ENCODE data around the gene ARHGAP25. TPM values are rescaled to one million over a fixed set of nuclear protein-coding genes. Genes with fewer than 3 reads are reported as not detected.
A peak's percentile ranks its signal among the peaks of the same experiment; 100 is the strongest.

Gene ARHGAP25
- total and polyA plus RNA-seq, 2 of the 4 experiments (the other 2 are of a cell fraction): 0.29 to 0.36 TPM

DNA sequence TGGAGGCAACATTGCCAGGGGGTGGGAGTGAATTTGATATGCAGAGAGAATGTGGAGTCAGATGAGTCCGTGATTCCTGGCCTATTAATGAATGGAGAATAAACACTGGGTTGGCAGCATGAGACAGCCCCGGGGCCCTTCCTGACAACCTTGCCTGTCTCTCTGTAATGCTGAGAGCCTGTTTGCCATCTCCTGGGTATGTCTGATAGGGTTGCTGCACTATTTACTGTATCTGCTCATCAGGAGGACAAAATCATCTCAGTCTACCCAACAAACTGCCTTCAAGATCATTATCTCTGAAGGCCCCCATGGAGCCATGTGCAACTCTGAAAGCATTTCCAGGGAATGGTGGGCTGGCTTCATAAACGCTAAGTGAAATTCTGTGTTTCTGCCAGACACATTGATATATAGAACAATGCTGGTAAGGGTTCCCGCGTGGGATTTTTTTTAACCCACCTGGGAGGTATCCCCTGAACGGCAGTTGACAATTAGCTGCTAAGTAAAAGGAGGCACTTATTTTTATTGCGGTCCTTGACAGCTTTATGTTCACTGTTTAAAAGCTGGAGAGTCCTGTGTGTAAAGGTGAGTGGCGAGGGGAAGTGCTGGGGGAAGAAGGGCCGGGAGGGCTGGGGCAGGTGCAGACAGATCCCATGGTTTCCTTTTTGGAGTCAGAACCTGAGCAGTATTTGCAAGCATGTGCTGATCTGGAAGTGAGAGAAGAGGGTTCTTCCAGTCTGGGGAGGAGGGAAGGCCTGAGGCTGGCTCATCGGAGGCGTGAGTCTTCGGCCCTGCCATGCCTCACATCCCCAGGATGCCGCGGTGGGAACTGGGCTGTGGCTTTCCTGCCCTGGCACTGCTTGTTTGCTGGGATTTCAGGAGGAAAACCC, 64.8 kb downstream of the ARHGAP25 start:
- dilution Hi-C loops (cut with HindIII; ENCODE audit: low sequenced_read_pairs, unreplicated experiment): no loop called here
- Histone ChIP-seq H3K79me1 (ENCODE audit: low read depth in 1 of 2, low read length in 2 of 2) (no peaks in the 10 kb centered on the region), H2AK9ac (replicated peaks; ENCODE audit: low read depth, low read length, poor library complexity) (no peak overlapping the region), H3K23ac (ENCODE audit: low read depth, low read length) (no peak overlapping the region), H4K91ac (ENCODE audit: insufficient read depth, low read depth, low read length) (no peak overlapping the region), H4K5ac (ENCODE audit: low read depth, low read length) (no peak overlapping the region), H2AK5ac (ENCODE audit: low read depth, low read length) (0 out of 2 replicates have a peak overlapping the region, but pooled peaks have one; percentile 15), H3K27me3 (ENCODE audit: control insufficient read depth, insufficient read depth, low read length) (peaks cover 5% of the 10 kb centered on the region), H2BK20ac (ENCODE audit: low read depth, low read length) (no peak overlapping the region), H3K9me3 (ENCODE audit: control insufficient read depth, insufficient read depth, low read length) (no peaks in the 10 kb centered on the region), H2AFZ (replicated peaks; ENCODE audit: low read length, poor library complexity) (no peak overlapping the region), H3K27ac (ENCODE audit: insufficient read depth, low read length) (no peak overlapping the region), H2BK5ac (ENCODE audit: low read depth, low read length, poor library complexity, severe bottlenecking) (no peak overlapping the region), H3K14ac (replicated peaks; ENCODE audit: low read depth, low read length) (no peak overlapping the region; the same call in 1 of the 2 replicates), H3K4me3 (ENCODE audit: insufficient read depth, low read depth, low read length) (no peak overlapping the region), H3K4me1 (ENCODE audit: control insufficient read depth, insufficient read depth, low read length) (no peaks in the 10 kb centered on the region), H2BK15ac (ENCODE audit: low read depth, low read length) (no peak overlapping the region), H4K20me1 (ENCODE audit: insufficient read depth, low read length) (no peaks in the 10 kb centered on the region), H3K9me1 (ENCODE audit: insufficient read depth, low read length) (no peaks in the 10 kb centered on the region), H4K8ac (ENCODE audit: low read depth in 2 of 2, low read length in 2 of 2) (no peak overlapping the region), H3K4ac (ENCODE audit: low read depth, low read length) (no peak overlapping the region), H3K4me2 (ENCODE audit: low read depth, low read length) (no peak overlapping the region), H3K56ac (ENCODE audit: extremely low read depth, insufficient read depth, low read length) (no peak overlapping the region), H2BK120ac (ENCODE audit: low read depth, low read length) (no peak overlapping the region), H3K9ac (ENCODE audit: low read depth, low read length) (no peak overlapping the region), H3K36me3 (ENCODE audit: control insufficient read depth, insufficient read depth, low read length) (no peaks in the 10 kb centered on the region), H3K18ac (ENCODE audit: low read depth, low read length) (no peak overlapping the region)
- ChIA-PET POLR2A (ENCODE audit: unreplicated experiment) (no interaction called here), CTCF (interaction anchor here (0.8 kb wide), 1 partner anchor 21 kb away, joined by 3 read pairs; no protein-coding TSS in a partner anchor)
- ATAC-seq (ENCODE audit: low read depth): no peak
- DNase-seq: no peak
- BruUV-seq (replicated peaks): no TSS peak
- 74% methylated on average over 4 of the region's 14 CpGs; no CpG with 5 or more reads in 1 of the 2 experiments for WGBS, 2 experiments (ENCODE audit: extremely low coverage in 2 of 2, insufficient read length in 1 of 2)
- no peak for TF ChIP-seq FOS (IDR thresholded peaks at IDR 0.05; ENCODE audit: low read depth, low read length)
- TF ChIP-seq MAFK (IDR thresholded peaks at IDR 0.05; ENCODE audit: low read depth, low read length): no peak
- no peak for TF ChIP-seq CHD1 (IDR thresholded peaks at IDR 0.05; ENCODE audit: low read depth, low read length)
- TF ChIP-seq RCOR1 (IDR thresholded peaks at IDR 0.05; ENCODE audit: insufficient replicate concordance, low read length): no peak
- no peak for TF ChIP-seq MAZ (IDR thresholded peaks at IDR 0.05; ENCODE audit: borderline replicate concordance, low read depth, low read length)
- no peak for TF ChIP-seq CEBPB (IDR thresholded peaks at IDR 0.05; ENCODE audit: low read depth, low read length)
- no peak for TF ChIP-seq NFE2L2 (IDR thresholded peaks at IDR 0.05; ENCODE audit: low read depth, low read length)
- intact Hi-C loops (cut with micrococcal nuclease): no loop called here
- in situ Hi-C loops (cut with MboI; ENCODE audit: low sequenced_read_pairs): no loop called here
